GM19193 (cell line): ENCODE data around the gene OR4D9.

Source experiments
- POLR2A ChIP-seq: IDR thresholded peaks from 4 replicates; pipeline ENCODE4 v1.6.1; 2011; ENCODE audit not compliant: insufficient read depth, insufficient read length; ENCODE audit errors: extremely low read depth

The OR4D9 gene

DNA sequence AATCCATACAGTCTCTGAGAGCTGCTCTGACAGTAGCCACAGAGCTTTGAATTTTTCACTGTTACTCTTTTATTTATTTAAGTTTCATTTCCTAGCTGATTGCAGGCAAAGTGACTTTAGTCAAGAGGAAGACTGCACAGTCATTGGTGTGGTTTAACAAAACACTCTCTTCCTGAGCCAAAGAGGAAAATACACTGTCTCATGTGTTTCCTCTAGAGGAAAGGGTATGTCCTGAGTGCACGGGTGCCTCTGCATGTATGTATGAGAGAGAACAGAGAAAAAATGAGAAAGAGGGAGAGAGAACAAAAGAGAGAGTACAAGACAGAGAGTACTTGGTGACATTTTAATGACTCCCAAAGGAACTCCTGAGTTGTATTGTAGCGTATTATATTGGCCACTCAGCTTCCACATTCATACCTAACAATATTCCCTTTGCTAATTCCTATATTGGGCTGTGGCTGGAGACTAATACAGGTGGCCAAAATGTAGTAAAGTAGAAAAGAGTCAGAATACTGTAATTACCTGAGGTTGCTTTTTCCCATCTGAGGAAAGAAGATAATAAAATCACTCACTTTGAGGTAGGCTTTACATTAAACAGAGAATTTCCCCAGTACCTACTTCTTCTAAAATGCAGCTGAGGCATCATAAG lies at the start of gene OR4D9:
Gene OR4D9, plus strand, starts transcription at position 599 of the 649 bp plus-strand sequence. CDS start 3,374 bp downstream, outside the sequence.
- TF ChIP-seq POLR2A: no peak

DNA sequence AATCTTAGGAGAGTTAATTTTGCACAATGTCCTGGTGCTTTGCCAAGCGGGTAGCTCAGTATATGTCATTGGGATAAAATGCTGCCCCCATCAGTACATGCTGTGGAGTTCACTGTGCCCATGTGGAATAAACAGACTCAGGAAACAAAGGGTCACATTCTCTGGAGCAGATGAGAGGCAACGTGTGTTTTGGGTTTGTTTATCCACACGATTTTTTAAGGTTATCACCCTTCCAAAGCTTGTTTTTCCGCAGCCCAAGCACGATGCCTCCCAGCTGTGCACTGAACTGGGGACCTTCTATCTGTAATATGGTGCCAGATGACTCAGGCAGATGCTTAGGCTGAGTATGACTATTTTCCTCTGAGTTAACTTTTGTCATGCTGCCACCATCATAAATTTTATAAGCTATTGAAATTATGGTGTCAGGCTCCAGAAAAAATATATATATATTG lies 48.1 kb upstream of the OR4D9 start:
- no peak for TF ChIP-seq POLR2A

DNA sequence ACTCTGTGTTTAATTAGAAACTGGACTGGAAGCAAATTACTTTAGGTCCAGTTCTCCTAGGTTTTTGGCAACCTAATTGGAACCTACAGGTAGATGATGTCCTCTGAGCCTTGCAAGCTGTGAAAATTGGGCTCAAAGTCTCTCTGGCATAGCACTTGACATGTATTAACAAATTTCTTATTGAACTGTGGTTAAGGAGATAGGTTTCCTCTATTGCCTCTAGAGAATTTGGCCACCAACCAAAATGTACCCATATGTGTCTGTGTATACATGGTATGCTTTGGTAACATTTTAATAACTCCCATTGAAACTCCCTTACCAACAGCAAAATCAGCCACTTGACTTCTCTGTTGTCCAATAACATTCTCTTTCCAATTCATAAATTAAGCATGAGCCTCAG lies 38.3 kb upstream of the OR4D9 start, which contains the start of gene OR4D10:
Gene OR4D10, plus strand, starts transcription at position 301 of the 400 bp plus-strand sequence. CDS start 4,115 bp downstream, outside the sequence.
- TF ChIP-seq POLR2A: no peak

DNA sequence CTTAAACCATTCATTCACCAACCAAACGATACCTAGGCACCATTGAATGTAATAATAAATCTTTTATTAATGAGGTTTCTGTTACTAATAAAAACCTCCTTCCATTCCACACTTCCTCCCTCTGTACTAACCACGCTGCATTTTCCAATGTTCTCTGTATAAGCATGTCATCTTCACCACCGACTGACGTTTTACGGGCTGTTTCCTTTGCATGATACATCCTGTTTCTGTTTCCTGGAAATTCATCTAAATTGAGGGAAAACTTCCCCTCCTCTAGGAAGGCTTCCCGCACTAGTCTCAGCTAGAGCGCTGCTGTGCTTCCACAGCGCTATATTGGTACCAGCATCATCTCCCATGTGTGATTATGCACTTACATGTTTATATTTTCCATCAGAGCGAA lies 36.2 kb upstream of the OR4D9 start:
- no peak for TF ChIP-seq POLR2A

DNA sequence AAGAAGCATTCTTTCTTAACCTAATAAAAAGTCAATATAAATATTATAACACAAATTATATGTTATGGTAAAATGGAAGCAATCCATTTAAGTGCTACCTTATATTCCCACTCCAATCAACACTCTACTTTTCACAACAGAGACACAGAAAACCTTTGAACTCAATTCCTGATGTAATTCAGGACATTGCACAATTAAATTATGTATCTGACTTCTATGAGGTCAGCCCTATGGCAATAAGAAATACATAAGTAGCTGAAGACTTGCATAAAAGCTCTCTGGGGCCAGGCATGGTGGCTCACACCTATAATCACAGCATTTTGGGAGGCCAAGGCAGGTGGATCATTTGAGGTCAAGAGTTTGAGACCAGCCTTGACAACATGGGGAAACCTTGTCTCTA lies 31.4 kb upstream of the OR4D9 start:
- TF ChIP-seq POLR2A: no peak

DNA sequence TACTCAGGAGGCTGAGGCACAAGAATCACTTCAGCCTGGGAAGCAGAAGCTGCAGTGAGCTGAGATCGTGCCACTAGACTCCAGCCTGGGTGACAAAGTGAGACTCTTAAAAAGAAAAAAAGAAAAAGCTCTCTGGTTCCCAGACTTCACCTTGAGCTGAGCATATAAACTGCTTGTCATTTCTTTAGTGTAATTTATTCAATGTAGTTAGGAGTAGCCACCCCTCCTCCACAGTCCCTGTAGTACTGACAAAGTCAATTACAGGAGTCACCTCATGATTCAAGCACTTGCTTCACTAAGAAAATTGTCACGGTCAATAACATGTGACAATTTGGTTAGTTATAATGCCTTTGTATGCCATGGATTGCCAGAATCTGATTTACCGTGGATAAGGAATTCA lies 31.0 kb upstream of the OR4D9 start:
- no peak for TF ChIP-seq POLR2A

DNA sequence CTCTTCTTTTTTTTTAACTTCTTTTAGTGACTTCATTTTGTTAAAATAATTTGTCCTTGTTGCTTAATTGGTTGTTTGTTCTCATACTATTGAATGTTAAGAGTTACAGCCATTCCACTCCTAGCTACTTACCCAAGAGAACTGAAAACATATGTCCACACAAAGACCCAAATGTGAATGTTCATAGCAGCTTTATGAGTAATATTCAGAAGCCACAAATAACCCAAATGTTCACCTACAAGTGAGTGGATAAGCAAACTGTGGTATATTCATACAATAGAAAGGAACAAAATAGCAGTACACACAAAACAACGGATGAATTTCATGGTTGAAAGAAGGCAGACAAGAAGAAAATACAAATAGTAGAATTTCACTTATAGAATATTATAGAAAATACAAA lies 9.4 kb upstream of the OR4D9 start:
- TF ChIP-seq POLR2A: no peak

DNA sequence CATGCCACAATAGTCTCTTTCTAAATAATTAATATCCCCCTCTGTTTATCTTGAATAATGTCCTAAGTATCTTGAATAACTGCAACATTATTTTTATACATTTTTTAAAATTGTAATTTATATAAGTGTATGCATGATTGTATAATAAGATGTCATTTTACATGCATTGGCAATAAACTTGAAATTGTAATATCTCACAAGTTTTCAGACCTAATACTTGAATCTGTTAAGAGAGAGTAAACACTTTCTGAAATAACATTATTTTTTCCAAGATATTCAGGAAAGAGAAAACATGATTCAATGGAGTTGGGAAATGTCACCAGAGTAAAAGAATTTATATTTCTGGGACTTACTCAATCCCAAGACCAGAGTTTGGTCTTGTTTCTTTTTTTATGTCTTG lies 8.1 kb upstream of the OR4D9 start, which contains the start of gene OR4D11:
Gene OR4D11, plus strand, starts transcription at position 301 of the 400 bp plus-strand sequence. Its CDS starts 0 bp downstream, at position 301.
- TF ChIP-seq POLR2A: no peak

DNA sequence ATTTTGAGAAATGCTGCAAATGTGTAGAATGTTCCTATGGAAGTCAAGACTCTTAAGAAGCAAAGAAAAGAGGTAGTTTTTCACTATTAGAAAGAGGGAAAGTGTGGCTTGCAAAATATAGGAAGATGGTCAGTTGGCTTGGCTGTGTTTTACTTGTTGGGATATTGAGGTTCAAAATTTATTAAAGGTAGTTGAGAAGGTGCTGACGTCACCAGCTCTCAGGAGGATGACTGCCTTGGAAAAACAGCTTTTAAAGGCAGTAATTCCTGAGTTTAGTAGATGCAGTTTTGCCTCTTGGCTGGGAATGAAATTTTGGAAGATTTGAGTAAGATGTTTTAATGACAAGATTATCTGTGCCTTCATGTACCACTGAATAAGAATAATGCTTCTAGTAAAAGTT lies 336 bp downstream of the OR4D9 start:
- TF ChIP-seq POLR2A: no peak

DNA sequence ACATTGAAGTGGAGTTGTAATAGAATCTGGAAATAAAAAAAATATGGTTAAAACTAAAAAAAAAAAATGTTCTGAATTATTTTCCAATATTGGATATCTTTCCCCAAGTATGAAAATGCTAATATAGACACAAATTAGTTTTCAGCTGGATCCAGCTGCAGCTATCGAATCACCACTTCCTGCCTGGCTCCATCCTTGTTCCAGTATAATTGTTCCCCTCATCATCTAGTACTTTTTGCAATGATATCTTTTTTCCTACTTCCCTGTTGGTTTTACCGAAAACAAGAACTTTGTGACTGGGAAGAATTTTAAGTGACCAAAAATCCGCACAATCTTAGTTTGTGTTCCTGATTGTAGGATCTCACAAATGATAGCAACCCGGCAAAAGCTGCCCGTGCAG lies 9.4 kb downstream of the OR4D9 start:
- no peak for TF ChIP-seq POLR2A

DNA sequence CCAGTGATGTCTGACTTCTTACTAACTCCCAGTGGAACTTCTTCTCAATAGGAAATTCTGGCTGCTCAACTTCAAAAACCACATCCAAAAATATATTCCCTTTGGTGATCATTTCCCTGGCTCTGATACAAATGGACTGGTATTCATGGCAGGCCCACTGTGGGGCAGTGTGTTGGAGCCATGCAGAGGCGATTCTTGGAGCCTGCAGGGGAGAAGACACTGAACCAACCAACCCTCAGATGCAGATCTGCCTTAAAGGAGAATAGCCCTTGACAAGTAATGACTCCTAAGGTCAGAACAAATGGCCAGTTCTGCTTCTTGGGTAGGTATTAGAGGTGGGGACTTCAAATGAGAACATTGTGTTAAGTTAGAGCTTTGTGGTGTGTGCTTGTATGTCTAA lies 12.2 kb downstream of the OR4D9 start:
- no peak for TF ChIP-seq POLR2A

DNA sequence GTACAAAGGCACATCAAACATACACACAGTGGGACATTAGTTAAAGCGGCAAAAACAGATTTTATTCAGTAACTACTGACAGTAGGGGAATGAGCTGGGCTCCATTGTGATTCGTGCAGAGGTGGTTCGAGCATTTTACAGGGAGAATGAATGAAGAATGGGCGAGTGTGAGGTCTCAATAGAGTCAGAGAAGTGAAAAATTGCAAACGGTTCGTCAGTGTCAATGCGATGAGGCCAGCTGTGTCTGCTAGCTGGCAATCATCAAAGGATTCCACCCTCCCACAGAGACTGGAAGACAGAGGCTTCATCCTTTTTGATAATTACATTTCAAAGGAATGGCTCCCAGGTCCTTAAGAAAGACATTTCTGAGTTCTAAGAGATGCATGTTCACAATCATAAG lies 17.4 kb downstream of the OR4D9 start:
- no peak for TF ChIP-seq POLR2A

DNA sequence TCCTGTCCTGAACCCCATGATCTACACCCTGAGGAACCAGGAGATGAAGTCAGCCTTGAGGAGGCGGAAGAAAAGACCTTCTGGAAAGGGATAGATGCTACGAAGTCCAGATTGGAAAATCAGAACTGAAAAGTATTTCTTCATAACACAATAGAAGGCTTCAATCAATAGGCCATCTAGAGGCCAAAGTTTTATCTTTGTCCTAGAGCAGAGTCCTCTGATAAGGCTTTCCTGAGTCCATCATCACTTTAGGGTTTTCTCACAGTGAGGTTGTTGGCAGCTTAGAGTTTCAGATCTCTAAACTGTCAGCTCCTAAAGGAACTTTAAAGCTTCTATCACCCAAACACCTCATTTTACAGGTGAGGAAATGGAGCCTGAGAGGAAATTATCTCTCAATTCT lies 21.3 kb downstream of the OR4D9 start:
- TF ChIP-seq POLR2A: no peak

DNA sequence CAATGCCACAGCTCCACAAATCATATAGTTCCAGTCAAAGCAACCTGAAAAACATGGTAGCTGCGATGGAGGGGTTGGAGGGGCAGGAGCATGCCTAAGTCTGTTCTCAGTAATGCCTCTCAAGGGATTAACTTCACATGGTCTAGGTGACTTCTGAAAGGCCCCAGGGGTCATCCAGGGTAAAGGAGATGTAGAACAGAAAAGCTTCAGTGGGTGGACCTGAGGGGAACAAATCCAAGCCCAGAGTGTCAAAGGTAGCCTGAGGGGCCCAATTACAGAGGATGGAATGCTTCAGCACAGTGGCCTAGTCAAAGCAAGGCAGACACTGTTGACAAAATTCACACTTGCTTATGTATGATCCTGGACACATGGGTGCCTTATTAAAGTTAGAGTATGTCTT lies 23.3 kb downstream of the OR4D9 start:
- no peak for TF ChIP-seq POLR2A

DNA sequence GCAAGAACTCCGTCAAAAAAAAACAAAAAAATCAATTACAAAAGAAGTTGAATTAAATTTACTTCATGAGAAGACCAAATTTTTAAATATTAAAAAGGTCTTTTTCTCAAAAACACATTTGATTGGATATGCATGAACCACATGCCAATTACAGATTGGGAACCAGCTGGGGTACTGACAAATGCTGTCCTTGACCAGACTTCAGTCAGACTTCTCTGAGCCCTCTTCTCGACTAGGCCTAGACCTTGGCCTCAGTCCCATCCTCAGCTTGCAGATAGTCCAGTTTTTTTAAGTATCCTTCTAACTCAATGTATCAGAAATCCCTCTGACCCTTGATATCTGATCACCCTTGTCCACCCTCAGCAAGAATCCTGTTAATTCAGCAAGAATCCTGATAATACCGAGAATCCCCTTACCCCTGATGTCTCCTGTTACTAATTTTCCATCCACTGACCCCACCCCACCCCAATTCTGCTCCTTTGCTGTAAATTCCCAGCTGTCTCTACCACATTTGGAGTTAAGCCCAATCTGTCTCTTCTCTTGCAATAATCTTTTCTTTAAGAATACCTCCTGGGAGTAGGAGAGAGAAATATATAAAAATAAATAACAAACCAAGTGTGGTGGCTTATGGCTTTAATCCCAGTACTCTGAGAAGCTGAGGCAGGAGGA lies 30.9 kb downstream of the OR4D9 start:
- TF ChIP-seq POLR2A: no peak

DNA sequence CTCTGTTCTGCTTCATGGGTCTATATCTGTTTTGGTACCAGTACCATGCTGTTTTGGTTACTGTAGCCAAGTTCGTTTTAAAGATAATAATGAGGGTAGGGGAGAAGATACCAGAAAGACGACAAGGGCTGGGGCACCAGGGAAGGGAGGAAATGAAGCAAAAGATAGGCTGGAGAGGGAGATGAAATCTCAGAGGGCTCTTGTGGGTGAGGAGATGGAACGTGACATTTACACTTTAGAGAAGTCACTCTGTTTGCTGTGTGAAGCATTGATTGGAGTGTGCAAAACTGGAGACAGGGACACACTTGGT lies 33.5 kb downstream of the OR4D9 start:
- TF ChIP-seq POLR2A: no peak
